GM10266 (cell line): Measurements from ENCODE around the gene KATNA1.
"Not testable (repeated sequence)": the region's sequence is repeated elsewhere in the genome, so short reads cannot be mapped to it uniquely, and the experiment has no call there.

Experiments
- DNase-seq: peaks from one replicate; pipeline ENCODE4 v3.0.0; 2012; ENCODE audit errors: extremely low spot score
- CTCF ChIP-seq: IDR thresholded peaks from 2 replicates; pipeline ENCODE4 v1.5.1; 2012; ENCODE audit warnings: mild to moderate bottlenecking, low read depth; ENCODE audit not compliant: control insufficient read depth, insufficient read depth; ENCODE audit errors: missing control alignments

Gene KATNA1

GRCh38 chr6:149648148-149649145 lies at the start of gene KATNA1:
Gene KATNA1, minus strand, starts transcription at chr6:149648714. Its CDS starts 10,167 bp downstream, at chr6:149638547.
- peak; percentile 94 for DNase-seq
- no peak for TF ChIP-seq CTCF

GRCh38 chr6:149698175-149698574 lies 49.7 kb upstream of the KATNA1 start:
- TF ChIP-seq CTCF = no peak
- no peak for DNase-seq

- no peak for DNase-seq
- TF ChIP-seq CTCF = no peak
Measured at GRCh38 chr6:149696901-149697300, 48.4 kb upstream of the KATNA1 start.

- TF ChIP-seq CTCF = no peak
- no peak for DNase-seq
Measured at GRCh38 chr6:149694921-149695320, 46.4 kb upstream of the KATNA1 start.

GRCh38 chr6:149691201-149691600 lies 42.7 kb upstream of the KATNA1 start:
- no peak for TF ChIP-seq CTCF
- DNase-seq = no peak

- DNase-seq = no peak
- no peak for TF ChIP-seq CTCF
Measured at GRCh38 chr6:149686230-149686629, 37.7 kb upstream of the KATNA1 start.

GRCh38 chr6:149683256-149683859 lies 34.8 kb upstream of the KATNA1 start:
- TF ChIP-seq CTCF = no peak
- DNase-seq = no peak

- DNase-seq = not testable (repeated sequence)
Measured at GRCh38 chr6:149681845-149682244, 33.3 kb upstream of the KATNA1 start.
